ENCODE data around the gene SPOCK3.
"Not testable (repeated sequence)": the region's sequence is repeated elsewhere in the genome, so short reads cannot be mapped to it uniquely, and the experiment has no call there.

The SPOCK3 gene

DNA sequence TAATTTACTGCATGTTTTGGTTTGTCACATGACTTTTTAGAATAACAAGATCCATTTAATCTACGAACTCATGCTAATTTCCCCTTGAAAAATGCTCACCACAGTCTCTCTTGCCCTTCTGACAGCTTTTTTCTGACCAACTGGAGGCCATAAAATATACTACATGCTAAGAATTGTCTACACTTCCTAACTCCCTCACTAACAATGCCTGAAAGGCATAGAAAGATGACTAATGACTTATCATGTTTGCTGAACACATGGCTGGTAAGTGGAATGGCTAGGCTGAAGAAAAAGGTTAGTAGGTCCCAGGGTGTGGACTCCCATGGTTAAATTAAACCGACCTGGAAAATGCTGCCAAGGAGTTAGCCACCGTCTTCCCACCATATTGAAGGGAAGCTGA, 309.9 kb downstream of the SPOCK3 start:
- no peak for DNase-seq

DNA sequence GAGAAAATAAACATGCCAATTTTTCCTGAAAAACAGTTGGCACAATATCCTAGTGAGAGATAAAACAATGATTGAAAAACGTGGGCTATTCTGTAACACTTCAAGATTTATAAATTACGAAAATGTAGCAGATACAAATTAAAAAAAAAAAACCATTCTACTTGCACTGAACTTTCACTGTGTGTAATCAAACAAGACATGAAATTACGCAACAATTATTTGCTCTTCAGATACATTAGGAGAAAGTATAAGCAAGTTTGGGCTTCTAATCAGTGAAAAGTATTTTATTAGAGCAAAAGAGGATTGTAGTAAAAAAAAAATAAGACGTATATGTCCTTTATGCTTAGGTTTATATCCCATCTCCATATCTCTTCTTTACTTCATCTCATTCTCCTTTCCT, 320.4 kb downstream of the SPOCK3 start:
- no peak for DNase-seq

DNA sequence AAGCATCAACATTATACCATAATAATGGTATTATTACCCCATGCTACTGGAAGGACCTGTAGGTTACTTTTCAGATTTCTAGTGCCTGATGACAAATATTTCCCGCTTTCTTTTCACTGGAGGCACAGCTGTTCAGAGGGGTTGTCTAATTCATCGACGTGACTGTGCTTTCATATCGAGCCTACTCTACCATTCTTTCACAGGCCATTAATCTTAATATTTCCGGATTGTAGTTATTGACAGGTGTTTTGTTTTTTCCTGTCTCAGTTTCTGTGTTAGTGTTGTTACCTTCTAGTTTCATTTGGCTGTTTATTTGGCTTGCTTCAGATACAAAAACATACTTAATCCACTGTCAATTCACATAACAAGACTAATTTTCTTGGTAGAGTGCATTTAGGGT, 330.9 kb downstream of the SPOCK3 start:
- DNase-seq, result no peak

DNA sequence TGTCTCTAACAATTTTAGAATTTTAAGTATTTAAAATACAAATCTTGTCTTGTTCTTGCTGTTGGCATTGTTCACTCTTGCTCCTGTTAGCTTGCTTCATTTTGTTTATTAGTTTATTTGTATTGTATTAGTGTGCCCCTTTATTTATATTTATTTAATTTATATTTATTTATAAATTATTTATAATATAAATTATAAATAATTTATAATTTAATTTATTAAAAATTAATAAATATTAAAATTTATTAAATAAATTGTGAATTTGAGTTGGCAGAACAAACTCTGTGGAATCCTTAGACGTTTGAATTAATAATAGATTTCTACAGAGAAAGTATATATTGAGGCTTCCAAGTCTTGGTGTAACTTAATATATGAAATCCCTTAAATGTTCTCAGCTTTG, 331.4 kb downstream of the SPOCK3 start:
- no peak for DNase-seq

DNA sequence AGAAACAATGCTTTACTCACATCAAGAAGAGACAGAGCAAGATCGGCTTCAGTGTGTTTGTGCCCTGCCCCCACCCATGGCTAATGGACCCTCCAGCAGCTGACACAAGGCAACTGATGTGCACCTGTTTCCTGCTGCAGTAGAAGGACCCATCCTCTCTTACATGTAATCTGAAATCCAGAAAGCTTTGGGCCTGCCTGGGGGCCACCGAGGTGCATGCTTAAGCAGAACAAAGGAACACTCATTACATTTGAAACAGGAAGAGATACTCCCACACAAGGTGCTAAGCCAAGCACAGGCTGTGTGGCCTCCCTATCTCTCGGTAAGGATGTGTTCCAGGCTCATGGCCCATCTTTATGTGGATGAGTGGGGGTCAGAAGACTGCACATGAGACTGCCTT, 338.0 kb downstream of the SPOCK3 start:
- no peak for DNase-seq

DNA sequence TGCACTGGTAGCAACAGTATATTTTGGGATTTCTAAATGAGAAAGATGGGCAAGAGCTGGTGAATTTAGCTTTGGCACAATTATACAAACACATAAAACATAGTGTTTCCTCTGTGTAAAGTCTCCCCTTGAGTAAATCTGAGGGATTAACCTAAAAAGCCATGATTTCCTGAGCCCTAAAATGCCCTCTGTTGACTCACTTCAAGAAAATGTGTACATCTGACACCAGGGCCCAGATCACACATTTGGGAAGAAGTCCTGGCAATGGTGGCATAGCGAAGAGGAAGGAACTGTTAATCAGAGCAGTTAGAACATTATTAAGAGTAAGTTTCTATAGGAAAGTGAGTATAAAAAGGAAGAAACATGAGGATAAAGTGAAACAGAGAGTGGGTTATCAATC, 338.5 kb downstream of the SPOCK3 start:
- no peak for DNase-seq

GRCh38 chr4:166887457-166887856, 346.8 kb downstream of the SPOCK3 start:
- DNase-seq, result no peak

DNA sequence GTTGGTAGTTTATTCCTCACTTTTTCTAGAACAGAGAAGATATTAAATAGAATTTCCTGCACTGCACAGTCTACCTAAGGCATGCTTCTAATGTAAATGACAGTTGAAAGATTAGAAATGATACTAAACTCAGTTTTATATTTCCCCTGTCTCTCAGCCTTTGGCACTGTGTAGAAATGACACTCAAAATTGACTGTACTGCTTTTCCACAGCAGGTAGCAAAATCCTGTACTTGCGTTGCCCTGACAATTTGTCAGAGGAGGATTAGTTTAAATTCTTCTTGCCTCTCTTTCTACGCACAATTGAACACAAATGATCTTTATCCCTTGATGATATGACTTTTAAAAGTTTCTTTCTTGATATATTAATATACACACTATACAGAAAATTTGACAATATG, 347.6 kb downstream of the SPOCK3 start:
- no peak for DNase-seq

GRCh38 chr4:166882221-166882620, 352.1 kb downstream of the SPOCK3 start:
- DNase-seq, result no peak

GRCh38 chr4:166875821-166876220, 358.5 kb downstream of the SPOCK3 start:
- no peak for DNase-seq

GRCh38 chr4:166862032-166862431, 372.3 kb downstream of the SPOCK3 start:
- no peak for DNase-seq

GRCh38 chr4:166850398-166850797, 383.9 kb downstream of the SPOCK3 start:
- not testable (repeated sequence) for DNase-seq

DNA sequence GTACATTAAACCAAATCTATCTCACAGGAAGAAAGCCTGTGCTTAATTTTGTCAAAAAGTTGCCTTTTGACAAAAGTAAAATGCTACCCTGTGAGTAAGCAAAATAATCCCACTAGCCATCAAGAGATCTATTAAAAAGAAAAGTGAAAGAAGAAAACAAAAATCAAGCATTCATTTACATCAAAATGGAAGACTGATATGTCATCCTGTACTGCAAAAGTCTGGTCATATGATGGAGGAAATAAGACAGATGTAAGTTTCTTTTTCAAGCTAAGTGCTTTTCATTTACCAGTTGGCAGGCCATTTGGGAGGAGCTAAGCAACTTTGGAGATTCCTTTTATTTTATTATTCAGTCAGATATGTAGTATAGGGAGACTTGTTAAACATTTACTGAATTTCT, 387.4 kb downstream of the SPOCK3 start:
- DNase-seq, result no peak

DNA sequence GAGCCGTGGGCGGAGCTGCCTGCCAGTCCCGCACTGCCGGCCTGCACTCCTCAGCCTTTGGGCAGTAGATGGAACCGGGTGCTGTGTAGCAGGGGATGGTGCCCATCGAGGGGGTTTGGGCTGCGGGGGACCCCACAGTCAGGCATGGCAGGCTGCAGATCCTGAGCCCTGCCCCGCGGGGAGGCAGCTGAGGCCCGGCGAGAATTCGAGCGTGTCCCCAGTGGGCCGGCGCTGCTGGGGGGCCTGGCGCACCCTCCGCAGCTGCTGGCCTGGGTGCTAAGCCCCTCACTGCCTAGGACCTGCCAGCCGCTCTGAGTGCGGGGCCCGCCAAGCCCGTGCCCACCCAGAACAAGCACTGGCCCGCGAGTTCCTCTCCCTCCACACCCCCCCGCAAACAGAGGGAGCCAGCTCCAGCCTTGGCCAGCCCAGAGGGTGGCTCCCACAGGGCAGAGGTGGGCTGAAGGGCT, 391.5 kb downstream of the SPOCK3 start:
- DNase-seq, result no peak

GRCh38 chr4:166839615-166840251, 394.6 kb downstream of the SPOCK3 start:
- DNase-seq, result no peak

GRCh38 chr4:166838975-166839614, 395.2 kb downstream of the SPOCK3 start:
- no peak for DNase-seq

DNA sequence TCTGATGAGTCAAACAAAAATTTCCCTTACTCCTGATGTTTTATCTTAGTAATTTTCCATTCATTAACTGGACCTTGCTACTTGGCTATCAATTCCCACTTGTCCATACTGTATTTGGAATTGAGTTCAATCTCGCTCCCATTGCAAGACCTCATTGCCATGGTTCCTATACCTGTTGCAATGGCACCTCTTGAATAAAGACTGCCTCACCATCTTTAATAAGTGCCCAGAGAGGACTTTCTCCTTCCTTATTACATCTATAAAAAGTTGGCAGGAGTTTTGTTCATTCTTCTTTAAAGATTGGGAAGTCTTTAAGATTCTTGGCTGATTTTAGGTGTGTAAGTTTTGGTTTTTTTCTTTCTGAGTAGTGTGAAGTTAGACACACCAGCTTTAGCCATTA, 397.4 kb downstream of the SPOCK3 start:
- no peak for DNase-seq

DNA sequence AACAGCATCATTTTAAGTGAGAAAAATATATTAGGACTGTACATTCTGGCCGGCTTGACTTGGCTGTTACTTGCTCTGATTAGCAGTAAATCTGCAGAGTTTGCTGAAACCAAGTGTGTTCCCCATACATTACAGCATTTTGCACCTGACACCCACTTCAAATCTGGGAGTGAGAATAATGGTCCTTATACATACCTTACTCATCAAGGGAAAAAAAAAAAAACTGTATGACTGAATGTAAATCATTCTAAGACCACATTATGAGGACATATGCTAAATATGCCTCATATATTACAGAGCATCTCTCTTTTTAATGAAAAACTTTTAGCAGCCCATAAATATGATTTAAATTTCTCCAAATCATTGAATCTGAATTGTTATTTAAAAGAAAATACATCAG, 406.7 kb downstream of the SPOCK3 start:
- no peak for DNase-seq

DNA sequence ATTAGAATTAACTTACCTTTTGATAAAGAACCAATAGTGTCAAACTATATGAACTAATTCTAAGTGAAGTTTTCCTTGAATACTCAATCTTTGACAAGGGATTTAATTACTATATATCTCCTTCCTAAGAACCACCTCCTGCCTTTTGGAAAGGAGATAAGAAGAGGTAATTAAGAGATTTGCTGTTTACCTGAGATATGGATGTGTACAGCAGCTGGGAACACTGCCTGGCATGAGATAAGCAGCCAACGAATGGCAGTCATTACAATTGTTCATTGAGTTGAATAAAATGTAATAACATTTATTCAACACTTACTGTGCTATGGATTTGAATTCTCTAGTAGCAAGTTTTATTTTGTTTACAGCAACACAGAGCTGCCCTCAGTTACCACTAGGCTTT, 407.1 kb downstream of the SPOCK3 start:
- DNase-seq, result no peak

DNA sequence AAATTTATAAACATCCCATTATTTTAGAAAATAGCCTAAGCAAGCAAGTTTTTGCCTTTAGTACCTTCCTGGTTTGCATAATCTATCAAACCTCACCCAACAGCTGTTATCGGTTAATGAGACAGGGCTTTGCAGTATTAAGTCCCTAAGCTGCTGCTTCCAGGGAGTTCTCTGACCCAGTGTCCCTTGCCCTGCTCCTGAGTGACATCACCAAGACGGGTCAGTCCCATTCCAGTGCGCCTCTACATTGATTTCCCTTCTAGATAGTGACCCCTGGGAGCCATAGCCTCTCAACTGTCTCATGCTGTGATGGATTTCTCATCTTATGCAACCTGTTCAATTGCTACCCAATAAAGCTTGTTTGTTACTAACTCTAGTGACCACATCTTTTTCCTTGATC, 410.4 kb downstream of the SPOCK3 start:
- no peak for DNase-seq

- DNase-seq, result no peak
Measured at GRCh38 chr4:166823126-166823525, 411.2 kb downstream of the SPOCK3 start.

DNA sequence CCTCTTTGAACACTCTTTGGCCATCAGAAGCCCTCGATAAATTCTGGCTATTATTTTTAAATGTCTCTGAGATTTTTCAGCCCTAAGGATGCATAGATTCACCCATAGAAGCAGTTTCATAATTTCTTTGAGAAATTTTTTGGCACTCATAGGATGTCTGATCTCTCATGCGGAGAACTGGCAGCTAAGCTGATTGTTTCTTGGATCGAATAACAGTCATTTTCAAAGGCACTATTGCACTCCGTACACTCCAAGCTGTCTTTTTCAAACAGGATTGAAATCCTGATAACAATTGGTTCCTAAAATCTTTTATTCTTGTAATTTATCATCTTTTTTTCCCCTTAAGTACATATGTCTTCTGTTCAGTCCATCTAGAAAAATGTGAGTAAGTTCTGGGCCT, 411.9 kb downstream of the SPOCK3 start:
- DNase-seq, result no peak

- no peak for DNase-seq
Measured at GRCh38 chr4:166816890-166817289, 417.4 kb downstream of the SPOCK3 start.

DNA sequence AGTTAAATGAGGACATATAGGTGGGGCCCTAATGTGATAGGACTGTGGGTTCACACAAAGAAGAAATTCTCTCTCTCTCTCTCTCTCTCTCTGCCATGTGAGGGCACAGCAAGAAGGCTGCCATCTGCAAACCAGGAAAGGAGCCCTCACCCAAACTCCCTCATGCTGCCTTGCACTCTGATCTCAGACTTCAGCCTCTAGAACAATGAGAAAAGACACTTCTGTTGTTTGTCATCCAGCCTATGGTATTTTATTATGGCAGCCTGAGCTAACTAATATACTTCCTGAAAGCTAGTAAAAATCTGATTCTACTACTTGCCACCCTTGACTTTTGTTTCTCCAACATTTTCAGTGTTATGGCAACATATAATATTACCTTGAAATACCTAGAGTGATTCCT, 425.9 kb downstream of the SPOCK3 start:
- DNase-seq, result no peak

DNA sequence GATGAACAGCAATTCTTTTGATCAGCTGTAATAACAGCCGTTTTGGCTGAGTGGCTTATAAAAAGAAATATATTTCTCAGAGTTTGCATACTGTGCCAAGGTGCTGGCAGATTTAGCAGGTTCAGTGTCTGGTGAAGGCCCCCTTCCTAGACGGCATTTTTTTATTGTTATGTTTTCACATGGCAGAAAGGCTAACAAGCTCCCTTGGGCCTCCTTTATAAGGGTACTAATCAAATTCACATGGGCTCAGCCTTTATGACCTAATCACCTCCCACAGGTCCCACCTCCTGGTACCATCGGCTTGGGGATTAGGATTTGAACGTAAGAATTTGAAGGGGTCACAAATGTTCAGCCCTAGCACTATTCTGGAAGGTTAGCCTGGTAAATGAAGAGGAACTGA, 431.9 kb downstream of the SPOCK3 start:
- no peak for DNase-seq
